NB4 (cell line): ENCODE results near the gene DEAF1.

ENCODE experiments used
- DNase-seq: peaks from one replicate; pipeline ENCODE4 v3.0.0; 2010; ENCODE audit warnings: low read depth
- H3K4me3 ChIP-seq: one replicate; pipeline ENCODE4 v1.5.1; 2011; ENCODE audit warnings: mild to moderate bottlenecking, low read depth, low read length, moderate library complexity
- MYC ChIP-seq: IDR thresholded peaks from 2 replicates; pipeline ENCODE4 v1.6.1; 2011; ENCODE audit warnings: low read depth, low read length
- POLR2A ChIP-seq: IDR thresholded peaks from 2 replicates; pipeline ENCODE4 v1.6.1; 2011; ENCODE audit warnings: mild to moderate bottlenecking; ENCODE audit not compliant: insufficient read length; ENCODE audit errors: extremely low read depth
- TF ChIP-seq, protein P1 (sequence below): IDR thresholded peaks from one replicate; pipeline ENCODE4 v1.5.1; 2012; ENCODE audit warnings: low read depth, low read length
- TF ChIP-seq, protein P2 (sequence below): IDR thresholded peaks from 2 replicates; pipeline ENCODE4 v1.6.1; 2011; ENCODE audit warnings: low read depth, low read length

DEAF1 gene

DNA sequence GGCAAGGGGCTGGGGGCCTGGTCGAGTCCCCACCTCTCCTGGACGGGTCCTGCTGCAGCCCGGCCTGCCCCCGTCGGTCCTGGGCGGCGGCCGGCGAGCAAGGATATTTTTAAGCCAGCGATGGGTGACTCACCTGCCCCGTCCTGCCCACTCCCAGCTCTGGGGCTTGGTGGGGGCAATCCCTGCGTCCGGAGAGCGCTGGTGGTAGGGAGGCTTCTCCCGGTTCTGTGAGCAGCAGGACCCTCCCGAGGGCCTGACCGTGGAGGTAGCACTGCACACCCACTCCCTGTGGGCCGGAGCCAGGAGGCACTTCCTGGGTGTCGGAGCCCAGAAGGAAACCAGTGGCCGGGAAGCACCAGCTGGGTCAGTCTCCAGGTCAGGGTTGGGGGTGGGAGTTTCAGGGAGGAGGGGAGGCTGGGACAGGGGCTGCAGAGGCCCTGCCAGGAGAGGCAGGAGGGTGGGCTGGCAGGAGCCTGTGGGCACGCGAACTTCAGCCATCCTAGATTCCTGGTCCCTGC, 11.5 kb upstream of the DEAF1 start:
- no peak for DNase-seq
- no peak for TF ChIP-seq MYC
- TF ChIP-seq POLR2A, result no peak
- TF ChIP-seq, protein P1, sequence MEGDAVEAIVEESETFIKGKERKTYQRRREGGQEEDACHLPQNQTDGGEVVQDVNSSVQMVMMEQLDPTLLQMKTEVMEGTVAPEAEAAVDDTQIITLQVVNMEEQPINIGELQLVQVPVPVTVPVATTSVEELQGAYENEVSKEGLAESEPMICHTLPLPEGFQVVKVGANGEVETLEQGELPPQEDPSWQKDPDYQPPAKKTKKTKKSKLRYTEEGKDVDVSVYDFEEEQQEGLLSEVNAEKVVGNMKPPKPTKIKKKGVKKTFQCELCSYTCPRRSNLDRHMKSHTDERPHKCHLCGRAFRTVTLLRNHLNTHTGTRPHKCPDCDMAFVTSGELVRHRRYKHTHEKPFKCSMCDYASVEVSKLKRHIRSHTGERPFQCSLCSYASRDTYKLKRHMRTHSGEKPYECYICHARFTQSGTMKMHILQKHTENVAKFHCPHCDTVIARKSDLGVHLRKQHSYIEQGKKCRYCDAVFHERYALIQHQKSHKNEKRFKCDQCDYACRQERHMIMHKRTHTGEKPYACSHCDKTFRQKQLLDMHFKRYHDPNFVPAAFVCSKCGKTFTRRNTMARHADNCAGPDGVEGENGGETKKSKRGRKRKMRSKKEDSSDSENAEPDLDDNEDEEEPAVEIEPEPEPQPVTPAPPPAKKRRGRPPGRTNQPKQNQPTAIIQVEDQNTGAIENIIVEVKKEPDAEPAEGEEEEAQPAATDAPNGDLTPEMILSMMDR, result no peak
- TF ChIP-seq, protein P2, sequence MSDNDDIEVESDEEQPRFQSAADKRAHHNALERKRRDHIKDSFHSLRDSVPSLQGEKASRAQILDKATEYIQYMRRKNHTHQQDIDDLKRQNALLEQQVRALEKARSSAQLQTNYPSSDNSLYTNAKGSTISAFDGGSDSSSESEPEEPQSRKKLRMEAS, result no peak
- no peak overlapping the region for H3K4me3 ChIP-seq

DNA sequence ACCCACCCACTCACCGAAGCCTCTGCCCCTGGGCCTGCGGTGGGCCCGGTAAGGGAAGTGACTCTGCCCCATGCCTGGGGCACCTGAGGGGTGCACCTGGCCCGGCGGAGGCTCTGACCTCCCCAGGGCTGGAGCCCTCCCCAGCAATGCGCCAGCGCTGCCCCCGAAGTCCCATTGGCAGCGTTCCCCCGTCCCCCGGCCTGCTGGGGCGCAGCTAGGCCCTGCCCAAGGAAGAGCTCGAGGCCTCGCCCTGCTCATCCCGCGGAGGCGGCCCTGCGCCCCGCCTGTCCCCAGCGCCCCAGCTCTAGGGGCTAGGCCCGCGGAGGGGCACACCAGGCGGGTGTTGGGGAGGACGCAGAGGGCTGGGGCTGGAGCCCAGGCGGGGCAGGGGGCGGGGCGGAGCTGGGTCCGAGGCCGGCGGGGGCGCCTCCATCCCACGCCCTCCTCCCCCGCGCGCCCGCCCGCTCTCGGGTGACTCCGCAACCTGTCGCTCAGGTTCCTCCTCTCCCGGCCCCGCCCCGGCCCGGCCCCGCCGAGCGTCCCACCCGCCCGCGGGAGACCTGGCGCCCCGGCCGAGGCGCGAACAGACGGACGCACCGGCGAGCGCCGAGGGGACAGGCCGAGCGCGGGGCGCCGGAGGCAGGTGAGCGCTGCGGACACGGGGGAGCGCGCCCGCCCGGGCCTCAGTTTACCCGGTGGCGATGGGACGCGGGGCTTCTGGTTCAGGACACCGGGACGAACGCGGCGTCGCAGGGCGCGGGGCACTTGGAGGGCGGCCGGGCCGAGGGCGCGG, 10.8 kb upstream of the DEAF1 start, which contains the start of gene EPS8L2:
EPS8L2 (plus strand) TSS at position 586 of the 793 bp plus-strand sequence. CDS start 3,177 bp downstream, outside the sequence.
- H3K4me3 ChIP-seq, result no peak within 1 kb of the TSS
- DNase-seq, result no peak
- TF ChIP-seq MYC (no peak), POLR2A (no peak)
- TF ChIP-seq, protein P1, result no peak
- TF ChIP-seq, protein P2, result no peak

DNA sequence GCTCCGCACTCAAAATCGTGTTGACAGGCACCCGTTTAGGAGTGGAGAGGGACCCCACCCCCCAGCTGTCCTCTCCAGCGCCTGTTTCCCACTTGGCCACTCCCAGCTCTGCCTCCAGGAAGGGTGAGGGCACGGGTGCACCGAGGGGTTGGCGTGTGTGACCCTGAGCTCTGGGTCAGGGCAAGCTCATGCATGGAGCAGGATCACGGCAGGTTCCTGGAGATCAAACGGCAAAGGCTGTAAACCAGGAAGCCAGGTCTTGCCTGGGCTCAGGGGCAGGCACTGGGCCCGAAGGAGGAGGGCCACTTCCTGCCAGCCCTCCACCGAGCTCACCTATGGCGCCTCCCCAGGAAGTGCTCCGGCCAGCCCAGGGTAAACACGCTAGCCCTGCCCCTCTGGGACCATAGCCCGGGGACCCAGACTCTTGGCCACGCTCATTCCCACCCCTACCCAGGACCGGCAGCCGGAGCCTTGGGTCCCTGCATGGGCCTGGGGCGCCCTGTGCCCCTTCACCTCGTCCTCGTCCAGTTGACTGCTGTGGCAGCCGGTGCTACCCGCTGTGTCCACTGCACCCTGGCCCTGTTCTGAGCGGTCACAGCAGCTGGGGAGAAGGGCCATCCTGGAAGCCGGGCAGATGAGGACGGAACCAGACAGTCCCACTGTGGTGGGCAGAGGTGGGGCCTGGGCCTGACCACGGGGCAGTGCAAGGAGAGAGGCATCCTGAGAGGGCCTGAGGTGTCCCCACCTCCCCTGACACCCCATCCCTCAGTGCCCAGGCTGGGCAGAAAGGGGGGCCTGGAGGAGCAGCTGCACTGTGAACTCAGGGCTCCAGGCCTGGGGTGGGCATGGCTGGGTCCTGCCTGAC, 10.0 kb upstream of the DEAF1 start:
- H3K4me3 ChIP-seq, result no peak overlapping the region
- TF ChIP-seq, protein P2, result no peak
- TF ChIP-seq, protein P1, result no peak
- TF ChIP-seq MYC (no peak), POLR2A (no peak)
- DNase-seq, result no peak

DNA sequence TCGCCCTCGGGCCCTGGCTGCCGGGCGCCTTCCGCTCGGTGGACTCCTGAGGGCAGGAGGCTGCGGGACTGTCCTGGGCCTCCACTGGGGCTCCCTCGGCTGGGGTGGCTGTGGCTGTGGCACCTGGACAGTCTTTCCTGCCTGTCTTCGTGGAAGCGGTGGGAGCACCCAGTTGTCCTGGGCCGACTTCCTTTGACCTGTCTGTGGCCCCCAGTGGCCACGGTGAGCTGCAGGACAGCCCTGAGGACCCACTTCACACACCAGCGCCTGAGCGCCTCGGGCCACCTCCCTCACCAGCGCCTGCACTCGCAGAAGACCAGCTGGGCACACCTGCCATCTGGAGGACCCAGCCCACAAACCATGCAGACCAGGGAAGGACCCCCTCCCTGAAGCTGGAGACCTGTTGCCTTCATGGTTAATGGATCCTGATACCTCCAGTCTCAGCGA, 9.2 kb upstream of the DEAF1 start:
- TF ChIP-seq POLR2A (no peak), MYC (no peak)
- TF ChIP-seq, protein P1, result no peak
- TF ChIP-seq, protein P2, result no peak
- no peak for DNase-seq
- no peak overlapping the region for H3K4me3 ChIP-seq

DNA sequence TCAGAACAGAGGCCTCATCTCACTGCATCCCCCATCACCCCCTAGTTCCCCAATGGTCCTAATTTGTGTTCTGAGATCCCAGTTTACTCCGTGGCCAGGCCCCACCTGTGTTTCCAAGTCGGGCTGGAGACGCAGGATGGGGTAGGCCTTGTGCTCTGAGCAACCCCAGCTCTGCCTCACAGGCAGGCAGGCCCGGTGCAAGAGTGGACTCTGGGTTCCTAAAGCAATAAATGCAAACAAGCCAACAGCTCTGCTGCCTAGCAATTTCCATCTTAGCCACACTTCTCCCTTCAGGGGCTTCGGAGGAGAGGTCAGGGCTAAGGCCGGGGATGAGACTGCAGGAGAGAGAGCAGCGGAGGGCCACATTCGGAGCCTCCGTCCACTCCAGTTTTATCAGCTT, 8.5 kb upstream of the DEAF1 start:
- DNase-seq, result no peak
- no peak overlapping the region for H3K4me3 ChIP-seq
- TF ChIP-seq MYC (no peak), POLR2A (no peak)
- TF ChIP-seq, protein P2, result no peak
- TF ChIP-seq, protein P1, result no peak
